H1 (cell line): ENCODE data around the gene LRRC28. TPM values are rescaled to one million over a fixed set of nuclear protein-coding genes. Genes with fewer than 3 reads are reported as not detected.

ENCODE experiments used
- KDM4A ChIP-seq: IDR thresholded peaks from one replicate; pipeline ENCODE4 v1.7.1; 2012; ENCODE audit warnings: low read depth, mild to moderate bottlenecking, moderate library complexity, low read length, inconsistent platforms; ENCODE audit not compliant: severe bottlenecking
- MAFK ChIP-seq: IDR thresholded peaks from 2 replicates; pipeline ENCODE4 v1.6.1; 2012; ENCODE audit warnings: low read depth, mild to moderate bottlenecking, improper control_type of control experiment, low read length
- POLR2AphosphoS5 ChIP-seq: IDR thresholded peaks from 2 replicates; pipeline ENCODE4 v1.6.1; 2011; ENCODE audit warnings: low read depth, low read length
- SP4 ChIP-seq: IDR thresholded peaks from 2 replicates; pipeline ENCODE4 v1.6.1; 2012; ENCODE audit warnings: low read length, inconsistent platforms
- polyA plus RNA-seq, 7 experiments: library from polyadenylated mRNA; depleted of rRNA in 3 of 7; stranded (reverse) in 5 of 7; unstranded in 2 of 7; fragments of >200 nt in 5 of 7; fragments of 200-250 nt in 2 of 7; gene quantifications; 1 replicate in 5 of 7; 2 replicates in 1 of 7; 4 replicates in 1 of 7; pipeline versions ENCODE4 v1.2.1 to v1.2.3, GENCODE V29; 2011 to 2013; ENCODE audit warnings: missing spikeins in 2 of 7, mixed read lengths in 2 of 7
- total RNA-seq: library from RNA; stranded (reverse); fragmentation: NEBNext Ultra II Directional; extraction: Animal tissue kit (Norgen Biotek cat#: 25700); gene quantifications from 2 replicates; pipeline ENCODE4 v1.2.1, GENCODE V29; 2021

LRRC28 gene
- total and polyA plus RNA-seq, 2 of the 8 experiments (the other 6 are each of a cell fraction or from before 2014, with no cell fraction given): 20.2 to 23.3 TPM

DNA sequence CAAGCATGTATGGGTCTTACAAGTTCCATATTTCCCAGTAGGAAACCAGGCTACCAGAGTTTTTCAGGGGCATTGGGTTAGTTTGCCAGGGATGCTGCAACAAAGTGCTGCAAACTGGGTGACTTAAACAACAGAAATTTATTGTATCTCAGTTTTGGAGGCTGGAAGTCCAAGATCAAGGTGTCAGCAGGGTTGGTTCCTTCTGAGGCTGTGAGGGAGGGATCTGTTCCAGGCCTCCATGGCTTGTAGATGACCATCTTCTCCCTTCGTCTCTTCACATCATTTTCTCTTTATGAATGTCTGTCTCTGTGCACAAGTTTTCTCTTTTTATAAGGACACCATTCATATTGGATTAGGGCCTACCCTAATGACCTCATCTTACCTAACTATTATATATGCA is 114.7 kb downstream of the LRRC28 start (continued):
- TF ChIP-seq POLR2AphosphoS5 (no peak), MAFK (no peak), KDM4A (no peak), SP4 (no peak)
- TF ChIP-seq, all 59 proteins: peak for 0
